HepG2 (cell line): Measurements from ENCODE around the gene SEZ6. TPM values are rescaled to one million over a fixed set of nuclear protein-coding genes. Genes with fewer than 3 reads are reported as not detected.

ENCODE experiments used
- ADNP ChIP-seq: sonication (generic); formaldehyde crosslinking; IDR thresholded peaks from 2 replicates; pipeline ENCODE4 v1.4.0; 2020; ENCODE audit warnings: missing genetic modification reagents
- AHDC1 ChIP-seq: sonication (generic); formaldehyde crosslinking; IDR thresholded peaks from 2 replicates; pipeline ENCODE4 v1.5.1; 2020; ENCODE audit warnings: mild to moderate bottlenecking, missing genetic modification reagents, borderline replicate concordance
- GMEB1 ChIP-seq: sonication (generic); formaldehyde crosslinking; IDR thresholded peaks from 2 replicates; pipeline ENCODE4 v1.5.1; 2020; ENCODE audit warnings: missing genetic modification reagents, mild to moderate bottlenecking, borderline replicate concordance
- KLF6 ChIP-seq: IDR thresholded peaks from 2 replicates; pipeline ENCODE4 v1.8.0; 2016; ENCODE audit warnings: missing biosample characterization, missing genetic modification reagents
- NR2F2 ChIP-seq: IDR thresholded peaks from 2 replicates; pipeline ENCODE4 v1.6.1; 2012; ENCODE audit warnings: low read depth, inconsistent platforms, borderline replicate concordance
- TFDP2 ChIP-seq: sonication (generic); formaldehyde crosslinking; IDR thresholded peaks from 2 replicates; pipeline ENCODE4 v1.4.0; 2020; ENCODE audit warnings: missing genetic modification reagents
- TFE3 ChIP-seq: IDR thresholded peaks from 2 replicates; pipeline ENCODE4 v1.6.1; 2016
- THAP11 ChIP-seq: IDR thresholded peaks from 2 replicates; pipeline ENCODE4 v1.6.1; 2016; ENCODE audit warnings: missing biosample characterization, missing genetic modification reagents
- THRA ChIP-seq: sonication (generic); formaldehyde crosslinking; IDR thresholded peaks from 2 replicates; pipeline ENCODE4 v1.4.0; 2020; ENCODE audit warnings: missing genetic modification reagents, borderline replicate concordance
- ZNF614 ChIP-seq: IDR thresholded peaks from 2 replicates; pipeline ENCODE4 v1.6.1; 2018; ENCODE audit warnings: missing biosample characterization, missing genetic modification reagents, inconsistent platforms, borderline replicate concordance
- ZNF687 ChIP-seq: sonication (generic); formaldehyde crosslinking; IDR thresholded peaks from 2 replicates; pipeline ENCODE4 v1.5.1; 2020; ENCODE audit warnings: mild to moderate bottlenecking, missing genetic modification reagents, moderate library complexity
- polyA plus RNA-seq, 8 experiments: library from polyadenylated mRNA; depleted of rRNA in 3 of 8; stranded (reverse) in 7 of 8; unstranded in 1 of 8; fragments of >200 nt; fragmentation: Illumina TruSeq in 4 of 8; extraction: Trizol in 4 of 8; gene quantifications; 2 replicates each; pipeline versions ENCODE4 v1.2.1 to v1.2.3, GENCODE V29; 2011 to 2016; ENCODE audit warnings: low read depth in 4 of 8, missing spikeins in 1 of 8, mixed read lengths in 1 of 8; ENCODE audit not compliant: insufficient read depth in 1 of 8
- total RNA-seq, 5 experiments: library from RNA; depleted of rRNA; stranded (reverse); fragments of >200 nt; fragmentation: Illumina TruSeq; extraction: Trizol; gene quantifications; 2 replicates each; pipeline ENCODE4 v1.2.3, GENCODE V29; 2016; ENCODE audit warnings: low read depth in 1 of 5

Gene SEZ6
- total and polyA plus RNA-seq, 2 of the 13 experiments (the other 11 are each of a cell fraction or from before 2014, with no cell fraction given) = not detected

- peak; percentile 99 for TF ChIP-seq ZNF687 (CRISPR knock-in tag)
- peak; percentile 49; the same call in 1 of the 2 replicates for TF ChIP-seq ZNF614 (CRISPR knock-in tag)
- 0 out of 2 replicates have a peak, but pooled peaks have one; percentile 68 for TF ChIP-seq KLF6
- no peak for TF ChIP-seq ADNP (CRISPR knock-in tag)
- peak; percentile 72 for TF ChIP-seq THAP11 (CRISPR knock-in tag)
- peak; percentile 81 for TF ChIP-seq THRA
- TF ChIP-seq TFDP2 (CRISPR knock-in tag) = peak; percentile 55; the same call in 1 of the 2 replicates
- TF ChIP-seq TFE3 (CRISPR knock-in tag) = no peak; the same call in none of the 2 replicates
- TF ChIP-seq NR2F2 = peak; percentile 64; the same call in 1 of the 2 replicates
- TF ChIP-seq GMEB1 = peak; percentile 26; the same call in 1 of the 2 replicates
- peak; percentile 48 for TF ChIP-seq AHDC1 (CRISPR knock-in tag)
These were observed 37.1 kb upstream of the SEZ6 start, which contains the start of gene PIPOX (continued) for GRCh38 chr17:29042679-29043538.
